NK-92 (cell line): ENCODE results near the gene SMTNL2.
"Not testable (repeated sequence)": the region's sequence is repeated elsewhere in the genome, so short reads cannot be mapped to it uniquely, and the experiment has no call there.

Source experiments
- DNase-seq: peaks from one replicate; lab custom pipeline; 2025; ENCODE audit not compliant: unreplicated experiment; lab: John Stamatoyannopoulos, UW

The SMTNL2 gene

GRCh38 chr17:4631836-4632580 is 47.7 kb downstream of the SMTNL2 start:
- no peak for DNase-seq

- no peak for DNase-seq
Observed at GRCh38 chr17:4632581-4632920, 48.2 kb downstream of the SMTNL2 start.

- DNase-seq: no peak
Observed at GRCh38 chr17:4633643-4634042, 49.3 kb downstream of the SMTNL2 start.

- no peak for DNase-seq
Observed at GRCh38 chr17:4634976-4635375, 50.6 kb downstream of the SMTNL2 start.

GRCh38 chr17:4635823-4636375 is 51.6 kb downstream of the SMTNL2 start:
- no peak for DNase-seq

GRCh38 chr17:4636474-4637100 is 52.3 kb downstream of the SMTNL2 start:
- no peak for DNase-seq

GRCh38 chr17:4638766-4639165 is 54.4 kb downstream of the SMTNL2 start:
- not testable (repeated sequence) for DNase-seq

- not testable (repeated sequence) for DNase-seq
Observed at GRCh38 chr17:4639301-4640059, 55.2 kb downstream of the SMTNL2 start.

- not testable (repeated sequence) for DNase-seq
Observed at GRCh38 chr17:4640569-4641188, 56.4 kb downstream of the SMTNL2 start.

- DNase-seq: no peak
Observed at GRCh38 chr17:4641297-4642195, 57.2 kb downstream of the SMTNL2 start, which contains the start of gene ALOX15. ALOX15 (minus strand) TSS chr17:4641678; CDS start chr17:4641651, 27 bp downstream.

GRCh38 chr17:4642286-4642685 is 58.0 kb downstream of the SMTNL2 start:
- no peak for DNase-seq

- DNase-seq: no peak
Observed at GRCh38 chr17:4643676-4644075, 59.3 kb downstream of the SMTNL2 start.

GRCh38 chr17:4645642-4646041 is 61.3 kb downstream of the SMTNL2 start:
- no peak for DNase-seq

GRCh38 chr17:4648741-4649140 is 64.4 kb downstream of the SMTNL2 start:
- no peak for DNase-seq

- DNase-seq: no peak
Observed at GRCh38 chr17:4652997-4653396, 68.7 kb downstream of the SMTNL2 start.

- not testable (repeated sequence) for DNase-seq
Observed at GRCh38 chr17:4655933-4656332, 71.6 kb downstream of the SMTNL2 start.

- no peak for DNase-seq
Observed at GRCh38 chr17:4657678-4658077, 73.3 kb downstream of the SMTNL2 start.
